AG10803 (cell line): ENCODE measurements around the gene SLC25A6.
"Not testable (repeated sequence)": the region's sequence is repeated elsewhere in the genome, so short reads cannot be mapped to it uniquely, and the experiment has no call there.

Experiments used
- DNase-seq: peaks from one replicate; pipeline ENCODE4 v3.0.0; 2010; ENCODE audit warnings: low read depth
- H3K4me3 ChIP-seq: 2 replicates; pipeline ENCODE4 v1.5.1; 2011; ENCODE audit warnings: mild to moderate bottlenecking, low read length, control low read depth
- TF ChIP-seq, protein P1 (sequence below): conservative IDR thresholded peaks from 2 replicates; pipeline ENCODE4 v1.5.1; 2011; ENCODE audit warnings: mild to moderate bottlenecking, low read length, control low read depth, inconsistent platforms

Gene SLC25A6

GRCh38 chrX:1355131-1356046 is 36.5 kb downstream of the SLC25A6 start:
- DNase-seq = no peak
- no peak overlapping the region for H3K4me3 ChIP-seq
- TF ChIP-seq, protein P1, sequence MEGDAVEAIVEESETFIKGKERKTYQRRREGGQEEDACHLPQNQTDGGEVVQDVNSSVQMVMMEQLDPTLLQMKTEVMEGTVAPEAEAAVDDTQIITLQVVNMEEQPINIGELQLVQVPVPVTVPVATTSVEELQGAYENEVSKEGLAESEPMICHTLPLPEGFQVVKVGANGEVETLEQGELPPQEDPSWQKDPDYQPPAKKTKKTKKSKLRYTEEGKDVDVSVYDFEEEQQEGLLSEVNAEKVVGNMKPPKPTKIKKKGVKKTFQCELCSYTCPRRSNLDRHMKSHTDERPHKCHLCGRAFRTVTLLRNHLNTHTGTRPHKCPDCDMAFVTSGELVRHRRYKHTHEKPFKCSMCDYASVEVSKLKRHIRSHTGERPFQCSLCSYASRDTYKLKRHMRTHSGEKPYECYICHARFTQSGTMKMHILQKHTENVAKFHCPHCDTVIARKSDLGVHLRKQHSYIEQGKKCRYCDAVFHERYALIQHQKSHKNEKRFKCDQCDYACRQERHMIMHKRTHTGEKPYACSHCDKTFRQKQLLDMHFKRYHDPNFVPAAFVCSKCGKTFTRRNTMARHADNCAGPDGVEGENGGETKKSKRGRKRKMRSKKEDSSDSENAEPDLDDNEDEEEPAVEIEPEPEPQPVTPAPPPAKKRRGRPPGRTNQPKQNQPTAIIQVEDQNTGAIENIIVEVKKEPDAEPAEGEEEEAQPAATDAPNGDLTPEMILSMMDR = no peak

DNA sequence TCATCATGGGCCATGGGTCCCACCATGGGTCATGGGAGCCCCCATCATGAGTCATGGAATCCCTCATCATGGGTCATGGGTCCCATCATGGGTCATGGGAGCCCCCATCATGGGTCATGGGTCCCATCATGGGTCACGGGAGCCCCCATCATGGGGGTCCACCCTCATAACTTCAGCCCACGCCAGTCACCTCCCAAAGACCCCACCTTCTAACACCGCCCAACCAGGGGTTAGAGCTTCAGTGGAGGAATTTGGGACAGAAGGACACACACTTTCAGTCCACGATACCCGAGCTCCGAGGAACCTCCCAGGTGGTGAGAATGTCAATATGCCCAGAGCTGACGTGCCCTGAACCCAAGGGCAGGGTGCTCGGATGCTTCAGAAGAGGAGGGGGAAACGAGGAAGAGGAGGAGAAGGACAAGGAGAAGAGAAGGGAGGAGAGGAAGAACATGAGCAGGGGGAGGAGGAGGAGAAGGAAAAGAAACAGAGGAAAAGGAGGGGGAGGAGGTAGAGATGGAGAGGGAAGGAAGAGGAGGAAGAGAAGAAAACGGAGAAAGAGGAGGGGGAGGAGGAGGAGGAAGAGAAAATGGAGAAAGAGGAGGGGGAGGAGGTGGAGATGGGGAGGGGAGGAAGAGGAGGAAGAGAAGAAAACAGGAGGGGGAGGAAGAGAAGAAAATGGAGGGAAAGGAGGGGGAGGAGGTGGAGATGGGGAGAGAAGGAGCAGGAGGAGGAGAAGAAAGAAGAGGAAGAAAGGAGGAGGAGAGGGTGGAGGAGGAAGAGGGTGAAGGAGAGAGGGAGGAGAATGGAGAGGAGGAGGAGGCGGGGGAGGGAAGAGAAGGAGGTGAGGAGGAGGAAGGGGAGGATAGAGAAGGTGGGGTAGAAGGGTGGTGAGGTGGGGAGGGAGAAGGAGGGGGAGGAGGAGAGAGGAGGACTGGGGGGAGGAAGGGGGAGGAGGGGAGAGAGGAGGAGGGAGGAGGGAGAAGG is 37.6 kb downstream of the SLC25A6 start:
- TF ChIP-seq, protein P1 = no peak
- no peak for DNase-seq
- H3K4me3 ChIP-seq = no peak overlapping the region

- no peak for DNase-seq
- TF ChIP-seq, protein P1 = no peak
- H3K4me3 ChIP-seq = no peak overlapping the region
Observed at GRCh38 chrX:1351981-1352714, 39.8 kb downstream of the SLC25A6 start.

DNA sequence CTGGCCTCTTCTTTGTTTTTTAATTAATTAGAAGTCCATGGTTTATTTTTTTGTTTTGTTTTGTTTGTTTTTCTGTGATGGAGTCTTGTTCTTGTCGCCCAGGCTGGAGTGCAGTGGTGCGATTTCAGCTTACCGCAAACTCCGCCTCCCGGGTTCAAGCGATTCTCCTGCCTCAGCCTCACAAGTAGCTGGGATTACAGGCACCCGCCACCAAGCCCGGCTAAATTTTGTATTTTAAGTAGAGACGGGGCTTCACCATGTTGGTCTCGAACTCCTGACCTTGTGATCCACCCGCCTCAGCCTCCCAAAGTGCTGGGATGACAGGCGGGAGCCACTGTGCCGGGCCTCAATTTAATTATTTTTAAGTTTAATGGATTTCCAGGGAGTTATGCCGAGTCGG is 42.3 kb downstream of the SLC25A6 start:
- not testable (repeated sequence) for DNase-seq, H3K4me3 ChIP-seq

DNA sequence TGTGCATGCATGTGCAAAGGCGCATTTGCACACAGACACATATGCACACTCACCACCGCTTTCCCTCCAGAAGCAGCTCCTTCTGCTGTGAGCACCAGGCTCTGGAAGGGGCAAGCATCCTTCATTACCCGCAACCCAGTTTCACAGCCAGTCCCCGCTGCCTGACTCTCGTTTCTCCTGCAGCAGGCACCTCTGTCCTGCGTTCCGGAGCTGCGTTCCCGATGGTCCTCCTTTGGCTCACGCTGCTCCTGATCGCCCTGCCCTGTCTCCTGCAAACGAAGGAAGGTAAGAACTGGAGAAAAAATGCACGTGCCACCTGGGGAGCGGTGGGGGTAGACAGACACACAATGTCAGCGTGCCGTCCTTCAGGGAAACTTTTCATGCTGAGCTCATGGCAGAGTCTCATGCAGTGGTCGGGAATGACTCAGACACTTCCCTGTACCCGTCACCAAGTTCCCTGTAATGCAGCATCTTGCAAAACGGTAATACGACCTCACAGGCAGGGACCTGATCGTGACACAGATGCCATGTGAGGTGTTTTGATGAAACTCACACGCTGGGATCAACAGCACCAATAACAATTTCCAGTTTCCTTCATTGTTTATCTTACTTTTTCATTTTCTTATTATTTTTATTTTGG is 50.2 kb downstream of the SLC25A6 start:
- TF ChIP-seq, protein P1 = no peak
- DNase-seq = no peak
- H3K4me3 ChIP-seq = no peak overlapping the region

DNA sequence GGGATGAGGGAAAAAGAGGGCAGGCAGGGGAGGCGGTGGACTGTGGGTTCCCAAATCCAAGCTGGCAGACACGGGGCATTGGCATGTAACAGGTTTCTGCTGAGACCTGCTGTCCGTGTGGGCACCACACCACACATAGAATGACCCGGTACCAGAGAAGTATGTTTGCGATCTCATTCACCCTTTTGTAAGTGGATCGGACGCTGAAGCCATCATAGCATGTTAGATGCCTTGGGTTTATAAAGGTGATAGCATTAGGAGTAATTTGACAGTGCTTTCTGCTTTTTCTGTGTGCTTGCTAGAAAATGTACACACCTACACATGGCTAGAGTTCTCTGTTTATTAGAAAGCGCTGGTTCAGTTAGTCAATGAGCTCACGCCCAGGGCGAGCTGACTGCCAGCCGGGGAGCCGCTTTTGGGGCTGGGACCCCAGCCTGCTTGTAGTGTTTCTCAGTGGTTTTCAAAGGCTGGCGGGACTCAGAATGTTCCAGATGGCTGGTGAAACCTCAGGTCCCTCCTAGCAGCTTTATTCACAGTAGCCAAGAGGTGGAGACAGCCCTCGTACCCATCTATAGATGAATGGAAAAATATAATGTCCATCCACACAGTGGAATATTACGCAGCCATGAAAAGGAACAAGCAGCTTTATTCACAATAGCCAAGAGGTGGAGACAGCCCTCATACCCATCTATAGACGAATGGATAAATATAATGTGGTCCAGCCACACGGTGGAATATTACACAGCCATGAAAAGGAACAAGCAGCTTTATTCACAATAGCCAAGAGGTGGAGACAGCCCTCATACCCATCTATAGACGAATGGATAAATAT is 54.7 kb downstream of the SLC25A6 start:
- no peak for DNase-seq
- TF ChIP-seq, protein P1 = no peak
- H3K4me3 ChIP-seq = peak overlapping the region; percentile 45
